HEK293 (cell line): ENCODE data around the gene INA.

ENCODE experiments used
- CTCF ChIA-PET: fragments of 350-600 bp; formaldehyde crosslinking; extraction: SDS; loops from one replicate; lab custom pipeline; 2021; ENCODE audit warnings: antibody characterized with exemption; lab: Yijun Ruan, JAX
- POLR2A ChIA-PET: fragments of 300-600 bp; formaldehyde crosslinking; extraction: SDS; loops from one replicate; lab custom pipeline; 2020; ENCODE audit warnings: antibody characterized with exemption, inconsistent platforms; lab: Yijun Ruan, JAX
- H3K27ac ChIP-seq: fragments of 200-500 bp; sonication (Bioruptor generic); 2 replicates; pipeline ENCODE4 v1.5.1; 2014; ENCODE audit warnings: low read depth, low read length, control low read depth, inconsistent platforms; ENCODE audit errors: extremely low read depth
- H3K36me3 ChIP-seq, 2 experiments: fragments of 200-500 bp in 1 of 2; sonication (Bioruptor generic) in 1 of 2; 1 replicate in 1 of 2; 2 replicates in 1 of 2; pipeline ENCODE4 v1.5.1; 2014 to 2017; ENCODE audit warnings: inconsistent platforms in 2 of 2, low read length in 2 of 2; ENCODE audit not compliant: control insufficient read depth in 2 of 2, insufficient read depth in 1 of 2
- H3K4me1 ChIP-seq: fragments of 200-500 bp; sonication (Bioruptor generic); 2 replicates; pipeline ENCODE4 v1.5.1; 2014; ENCODE audit warnings: mild to moderate bottlenecking, low read length, inconsistent platforms; ENCODE audit not compliant: control insufficient read depth, insufficient read depth
- H3K4me3 ChIP-seq: 2 replicates; pipeline ENCODE4 v1.5.1; 2011; ENCODE audit warnings: low read depth, mild to moderate bottlenecking, control low read depth, low read length, moderate library complexity
- H3K9me3 ChIP-seq: fragments of 200-500 bp; sonication (Bioruptor generic); 2 replicates; pipeline ENCODE4 v1.5.1; 2014; ENCODE audit warnings: low read depth, low read length, inconsistent platforms; ENCODE audit not compliant: control insufficient read depth, insufficient read depth
- CTCF ChIP-seq: fragments of 450-650 bp; formaldehyde crosslinking; IDR thresholded peaks from 2 replicates; pipeline ENCODE4 v1.5.1; 2016; ENCODE audit warnings: missing biosample characterization, missing genetic modification characterization
- KLF16 ChIP-seq: fragments of 450-650 bp; formaldehyde crosslinking; IDR thresholded peaks from 2 replicates; pipeline ENCODE4 v1.5.1; 2017; ENCODE audit warnings: missing biosample characterization, missing genetic modification characterization
- REPIN1 ChIP-seq: fragments of 450-650 bp; formaldehyde crosslinking; IDR thresholded peaks from 2 replicates; pipeline ENCODE4 v1.5.1; 2017; ENCODE audit warnings: missing biosample characterization, missing genetic modification characterization, low read depth
- SCRT2 ChIP-seq: fragments of 450-650 bp; formaldehyde crosslinking; IDR thresholded peaks from 2 replicates; pipeline ENCODE4 v1.5.1; 2016; ENCODE audit warnings: missing biosample characterization, missing genetic modification characterization
- SP7 ChIP-seq: fragments of 450-650 bp; formaldehyde crosslinking; IDR thresholded peaks from 2 replicates; pipeline ENCODE4 v1.5.1; 2016; ENCODE audit warnings: missing biosample characterization, missing genetic modification characterization
- TCF7L2 ChIP-seq: IDR thresholded peaks from 2 replicates; pipeline ENCODE4 v1.6.1; 2011; ENCODE audit warnings: low read depth, mild to moderate bottlenecking, inconsistent platforms, low read length, moderate library complexity, borderline replicate concordance
- ZBTB21 ChIP-seq: fragments of 450-650 bp; formaldehyde crosslinking; IDR thresholded peaks from 2 replicates; pipeline ENCODE4 v1.5.1; 2017; ENCODE audit warnings: missing biosample characterization, missing genetic modification characterization
- ZBTB48 ChIP-seq: fragments of 450-650 bp; formaldehyde crosslinking; IDR thresholded peaks from 2 replicates; pipeline ENCODE4 v1.5.1; 2016; ENCODE audit warnings: missing biosample characterization, missing genetic modification characterization
- ZFP69B ChIP-seq: fragments of 450-650 bp; formaldehyde crosslinking; IDR thresholded peaks from 2 replicates; pipeline ENCODE4 v1.5.1; 2016; ENCODE audit warnings: missing biosample characterization, missing genetic modification characterization
- ZNF280D ChIP-seq: fragments of 450-650 bp; formaldehyde crosslinking; IDR thresholded peaks from 2 replicates; pipeline ENCODE4 v1.5.1; 2016; ENCODE audit warnings: missing biosample characterization, missing genetic modification characterization
- ZNF302 ChIP-seq: fragments of 450-650 bp; formaldehyde crosslinking; IDR thresholded peaks from 2 replicates; pipeline ENCODE4 v1.5.1; 2016; ENCODE audit warnings: missing biosample characterization, missing genetic modification characterization, low read depth
- ZNF37A ChIP-seq: fragments of 450-650 bp; IDR thresholded peaks from 2 replicates; pipeline ENCODE4 v1.5.1; 2018; ENCODE audit warnings: missing biosample characterization, missing genetic modification characterization
- ZNF426 ChIP-seq: fragments of 450-650 bp; formaldehyde crosslinking; IDR thresholded peaks from 2 replicates; pipeline ENCODE4 v1.5.1; 2017; ENCODE audit warnings: missing biosample characterization, missing genetic modification characterization, mild to moderate bottlenecking, inconsistent platforms, moderate library complexity
- ZNF473 ChIP-seq: fragments of 450-650 bp; formaldehyde crosslinking; IDR thresholded peaks from 2 replicates; pipeline ENCODE4 v1.5.1; 2017; ENCODE audit warnings: missing biosample characterization, missing genetic modification characterization
- ZNF530 ChIP-seq: fragments of 450-650 bp; formaldehyde crosslinking; IDR thresholded peaks from 2 replicates; pipeline ENCODE4 v1.5.1; 2016; ENCODE audit warnings: low read depth, missing biosample characterization, missing genetic modification characterization
- ZNF596 ChIP-seq: fragments of 450-650 bp; IDR thresholded peaks from 2 replicates; pipeline ENCODE4 v1.5.0; 2018; ENCODE audit warnings: missing biosample characterization, mild to moderate bottlenecking, missing genetic modification characterization, moderate library complexity
- ZNF768 ChIP-seq: fragments of 450-650 bp; formaldehyde crosslinking; IDR thresholded peaks from 2 replicates; pipeline ENCODE4 v1.5.1; 2018; ENCODE audit warnings: missing biosample characterization, mild to moderate bottlenecking, missing genetic modification characterization
- ZSCAN30 ChIP-seq: fragments of 450-650 bp; IDR thresholded peaks from 2 replicates; pipeline ENCODE4 v1.5.1; 2018; ENCODE audit warnings: missing biosample characterization, mild to moderate bottlenecking, missing genetic modification characterization, moderate library complexity
- TF ChIP-seq, protein P1 (sequence below): fragments of 450-650 bp; formaldehyde crosslinking; IDR thresholded peaks from 2 replicates; pipeline ENCODE4 v1.5.1; 2017; ENCODE audit warnings: missing biosample characterization, missing genetic modification characterization
- TF ChIP-seq, protein P2 (sequence below): fragments of 450-650 bp; formaldehyde crosslinking; IDR thresholded peaks from 2 replicates; pipeline ENCODE4 v1.5.1; 2017; ENCODE audit warnings: missing biosample characterization, missing genetic modification characterization
- TF ChIP-seq, protein P3 (sequence below): fragments of 450-650 bp; formaldehyde crosslinking; IDR thresholded peaks from 2 replicates; pipeline ENCODE4 v1.5.1; 2016; ENCODE audit warnings: missing biosample characterization, missing genetic modification characterization

The INA gene

GRCh38 chr10:103310197-103310596 is 33.3 kb downstream of the INA start:
- TF ChIP-seq ZBTB21 (tag by site-specific recombination) (no peak), KLF16 (tag by site-specific recombination) (no peak), ZNF596 (tag by site-specific recombination) (no peak), SCRT2 (no peak)
- CTCF ChIA-PET: no interaction called here
- POLR2A ChIA-PET: no interaction called here
- Histone ChIP-seq H3K9me3 (no peaks in the 10 kb centered on the region), H3K36me3 (peaks cover 83 to 85% of the 10 kb centered on the region in 2 experiments), H3K4me3 (no peak overlapping the region), H3K27ac (no peak overlapping the region), H3K4me1 (no peaks in the 10 kb centered on the region)

- H3K27ac ChIP-seq: no peak overlapping the region
- no peaks in the 10 kb centered on the region for H3K4me1 ChIP-seq
- H3K4me3 ChIP-seq: no peak overlapping the region
- ChIA-PET CTCF (interaction anchor here (0.8 to 2.2 kb wide), 2 partner anchors 18 to 169 kb away, joined by 3 to 18 read pairs; no protein-coding TSS in a partner anchor), POLR2A (no interaction called here)
- TF ChIP-seq ZSCAN30 (tag by site-specific recombination) (no peak), REPIN1 (tag by site-specific recombination) (no peak), ZNF426 (tag by site-specific recombination) (no peak), ZNF302 (tag by site-specific recombination) (no peak)
- TF ChIP-seq, protein P1, sequence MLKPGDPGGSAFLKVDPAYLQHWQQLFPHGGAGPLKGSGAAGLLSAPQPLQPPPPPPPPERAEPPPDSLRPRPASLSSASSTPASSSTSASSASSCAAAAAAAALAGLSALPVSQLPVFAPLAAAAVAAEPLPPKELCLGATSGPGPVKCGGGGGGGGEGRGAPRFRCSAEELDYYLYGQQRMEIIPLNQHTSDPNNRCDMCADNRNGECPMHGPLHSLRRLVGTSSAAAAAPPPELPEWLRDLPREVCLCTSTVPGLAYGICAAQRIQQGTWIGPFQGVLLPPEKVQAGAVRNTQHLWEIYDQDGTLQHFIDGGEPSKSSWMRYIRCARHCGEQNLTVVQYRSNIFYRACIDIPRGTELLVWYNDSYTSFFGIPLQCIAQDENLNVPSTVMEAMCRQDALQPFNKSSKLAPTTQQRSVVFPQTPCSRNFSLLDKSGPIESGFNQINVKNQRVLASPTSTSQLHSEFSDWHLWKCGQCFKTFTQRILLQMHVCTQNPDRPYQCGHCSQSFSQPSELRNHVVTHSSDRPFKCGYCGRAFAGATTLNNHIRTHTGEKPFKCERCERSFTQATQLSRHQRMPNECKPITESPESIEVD (tag by site-specific recombination): peak; percentile 14; the same call in 1 of the 2 replicates
- H3K36me3 ChIP-seq: peaks cover 76 to 87% of the 10 kb centered on the region in 2 experiments
- H3K9me3 ChIP-seq: no peaks in the 10 kb centered on the region
These were observed 39.1 kb downstream of the INA start for GRCh38 chr10:103316087-103316486.

DNA sequence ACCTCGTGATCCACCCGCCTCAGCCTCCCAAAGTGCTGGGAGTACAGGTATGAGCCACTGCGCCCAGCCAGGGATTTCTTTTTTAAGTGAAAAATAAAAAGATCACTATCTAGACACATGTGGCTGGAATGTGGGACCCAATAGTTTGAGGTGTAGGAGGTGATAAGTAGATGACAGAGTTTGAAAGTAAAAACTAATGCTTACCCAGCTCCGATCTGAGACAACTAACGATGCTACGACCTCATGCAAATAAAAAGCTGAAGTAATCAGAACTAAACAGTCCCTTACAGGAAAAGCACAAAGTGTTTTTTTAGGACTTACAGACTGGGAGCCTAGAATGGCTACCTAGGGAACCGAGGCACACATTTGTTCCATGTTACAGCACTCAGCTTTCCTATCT is 51.0 kb downstream of the INA start:
- POLR2A ChIA-PET: no interaction called here
- CTCF ChIA-PET: interaction anchor here (0.6 kb wide), 1 partner anchor 489 kb away, joined by 4 read pairs; no protein-coding TSS in a partner anchor
- no peak for TF ChIP-seq ZNF768 (tag by site-specific recombination)
- TF ChIP-seq CTCF (tag by site-specific recombination): no peak
- no peak for TF ChIP-seq ZBTB48 (tag by site-specific recombination)
- TF ChIP-seq ZNF37A (tag by site-specific recombination): no peak
- TF ChIP-seq REPIN1 (tag by site-specific recombination): no peak
- TF ChIP-seq ZFP69B (tag by site-specific recombination): no peak
- no peak for TF ChIP-seq ZNF426 (tag by site-specific recombination)
- TF ChIP-seq, protein P2, sequence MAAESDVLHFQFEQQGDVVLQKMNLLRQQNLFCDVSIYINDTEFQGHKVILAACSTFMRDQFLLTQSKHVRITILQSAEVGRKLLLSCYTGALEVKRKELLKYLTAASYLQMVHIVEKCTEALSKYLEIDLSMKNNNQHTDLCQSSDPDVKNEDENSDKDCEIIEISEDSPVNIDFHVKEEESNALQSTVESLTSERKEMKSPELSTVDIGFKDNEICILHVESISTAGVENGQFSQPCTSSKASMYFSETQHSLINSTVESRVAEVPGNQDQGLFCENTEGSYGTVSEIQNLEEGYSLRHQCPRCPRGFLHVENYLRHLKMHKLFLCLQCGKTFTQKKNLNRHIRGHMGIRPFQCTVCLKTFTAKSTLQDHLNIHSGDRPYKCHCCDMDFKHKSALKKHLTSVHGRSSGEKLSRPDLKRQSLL: no peak
- no peak for TF ChIP-seq TCF7L2
- no peak for TF ChIP-seq ZNF530 (tag by site-specific recombination)
- TF ChIP-seq, protein P3, sequence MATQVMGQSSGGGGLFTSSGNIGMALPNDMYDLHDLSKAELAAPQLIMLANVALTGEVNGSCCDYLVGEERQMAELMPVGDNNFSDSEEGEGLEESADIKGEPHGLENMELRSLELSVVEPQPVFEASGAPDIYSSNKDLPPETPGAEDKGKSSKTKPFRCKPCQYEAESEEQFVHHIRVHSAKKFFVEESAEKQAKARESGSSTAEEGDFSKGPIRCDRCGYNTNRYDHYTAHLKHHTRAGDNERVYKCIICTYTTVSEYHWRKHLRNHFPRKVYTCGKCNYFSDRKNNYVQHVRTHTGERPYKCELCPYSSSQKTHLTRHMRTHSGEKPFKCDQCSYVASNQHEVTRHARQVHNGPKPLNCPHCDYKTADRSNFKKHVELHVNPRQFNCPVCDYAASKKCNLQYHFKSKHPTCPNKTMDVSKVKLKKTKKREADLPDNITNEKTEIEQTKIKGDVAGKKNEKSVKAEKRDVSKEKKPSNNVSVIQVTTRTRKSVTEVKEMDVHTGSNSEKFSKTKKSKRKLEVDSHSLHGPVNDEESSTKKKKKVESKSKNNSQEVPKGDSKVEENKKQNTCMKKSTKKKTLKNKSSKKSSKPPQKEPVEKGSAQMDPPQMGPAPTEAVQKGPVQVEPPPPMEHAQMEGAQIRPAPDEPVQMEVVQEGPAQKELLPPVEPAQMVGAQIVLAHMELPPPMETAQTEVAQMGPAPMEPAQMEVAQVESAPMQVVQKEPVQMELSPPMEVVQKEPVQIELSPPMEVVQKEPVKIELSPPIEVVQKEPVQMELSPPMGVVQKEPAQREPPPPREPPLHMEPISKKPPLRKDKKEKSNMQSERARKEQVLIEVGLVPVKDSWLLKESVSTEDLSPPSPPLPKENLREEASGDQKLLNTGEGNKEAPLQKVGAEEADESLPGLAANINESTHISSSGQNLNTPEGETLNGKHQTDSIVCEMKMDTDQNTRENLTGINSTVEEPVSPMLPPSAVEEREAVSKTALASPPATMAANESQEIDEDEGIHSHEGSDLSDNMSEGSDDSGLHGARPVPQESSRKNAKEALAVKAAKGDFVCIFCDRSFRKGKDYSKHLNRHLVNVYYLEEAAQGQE (tag by site-specific recombination): no peak
- no peak for TF ChIP-seq ZNF280D
- TF ChIP-seq ZNF473 (tag by site-specific recombination): no peak
- TF ChIP-seq SP7 (tag by site-specific recombination): no peak

More for the DNA sequence above, 51.0 kb downstream of the INA start:
- Histone ChIP-seq H3K4me1 (no peaks in the 10 kb centered on the region), H3K27ac (no peak overlapping the region), H3K9me3 (no peaks in the 10 kb centered on the region), H3K4me3 (no peak overlapping the region), H3K36me3 (peaks cover 83 to 86% of the 10 kb centered on the region in 2 experiments)
